Prostate gland (tissue), 2 donors: Measurements from ENCODE around the gene CHTF18. TPM values are rescaled to one million over a fixed set of nuclear protein-coding genes. Genes with fewer than 3 reads are reported as not detected.
A peak's percentile ranks its signal among the peaks of the same experiment; 100 is the strongest.

ENCODE experiments used
- DNase-seq: peaks from one replicate; pipeline ENCODE4 v3.0.0-alpha.2; 2019; ENCODE audit warnings: low spot score
- H3K27ac ChIP-seq, 2 donors: fragments of 200-600 bp; sonication (generic); 2 replicates each; pipeline ENCODE4 v1.5.1; 2017 to 2019
- H3K27me3 ChIP-seq: fragments of 200-600 bp; sonication (generic); replicated peaks from 2 replicates; pipeline ENCODE4 v1.5.1; 2019; ENCODE audit not compliant: insufficient read depth
- H3K36me3 ChIP-seq, 2 donors: fragments of 200-600 bp; sonication (generic); 1 replicate in 1 of 2; 2 replicates in 1 of 2; pipeline versions ENCODE4 v1.5.1 to v1.8.1; 2017 to 2019
- H3K4me1 ChIP-seq: fragments of 200-600 bp; sonication (generic); replicated peaks from 2 replicates; pipeline ENCODE4 v1.5.1; 2019
- H3K4me3 ChIP-seq, 2 donors: fragments of 200-600 bp; sonication (generic); 2 replicates each; pipeline ENCODE4 v1.5.1; 2017 to 2019
- H3K9me3 ChIP-seq: fragments of 200-600 bp; sonication (generic); 2 replicates; pipeline ENCODE4 v1.5.1; 2017
- CTCF ChIP-seq, 4 experiments: fragments of 200-600 bp in 2 of 4; fragments of 450-650 bp in 2 of 4; sonication (generic) in 2 of 4; IDR thresholded peaks; 1 replicate in 3 of 4; 2 replicates in 1 of 4; pipeline ENCODE4 v1.5.1; 2016 to 2019; ENCODE audit warnings: antibody characterized with exemption in 4 of 4, mild to moderate bottlenecking in 2 of 4, moderate library complexity in 2 of 4
- POLR2A ChIP-seq: fragments of 450-650 bp; IDR thresholded peaks from one replicate; pipeline ENCODE4 v1.6.1; 2016; ENCODE audit warnings: antibody characterized with exemption, mild to moderate bottlenecking
- POLR2AphosphoS5 ChIP-seq: sonication (generic); formaldehyde crosslinking; IDR thresholded peaks from one replicate; pipeline ENCODE4 v1.6.1; 2017; ENCODE audit warnings: antibody characterized with exemption
- WGBS: methylation state at CpG from one replicate; pipeline ENCODE4 v1.1.5; 2018; 5-methylcytosine and 5-hydroxymethylcytosine counted together
- intact Hi-C: fragments of 100-400 bp; cut with DNase I; formaldehyde crosslinking; loops from one replicate; pipeline ENCODE4 v1.14.2; 2022
- total RNA-seq, 2 donors: library from RNA; depleted of rRNA; stranded (reverse); fragments of >200 nt; gene quantifications; one replicate each; pipeline ENCODE4 v1.1.0, GENCODE V29; 2016

Gene CHTF18
- total RNA-seq, 2 donors from 2014 or later: 7.8 to 57.5 TPM

GRCh38 chr16:794853-795466 is 6.5 kb downstream of the CHTF18 start:
- no peaks in the 10 kb centered on the region for H3K9me3 ChIP-seq
- peaks cover 10% of the 10 kb centered on the region for H3K27me3 ChIP-seq
- intact Hi-C loops: no loop called here
- no peaks in the 10 kb centered on the region for H3K4me1 ChIP-seq
- DNase-seq: no peak
- TF ChIP-seq CTCF (IDR thresholded peaks at IDR 0.05): no peak
- no peak for TF ChIP-seq POLR2A
- no peak for TF ChIP-seq POLR2AphosphoS5
- 78% methylated on average over 31 of the region's 31 CpGs for WGBS
- no peak overlapping the region for H3K4me3 ChIP-seq
- H3K36me3 ChIP-seq: no peaks in the 10 kb centered on the region
- H3K27ac ChIP-seq: no peak overlapping the region

GRCh38 chr16:795580-796229 is 7.3 kb downstream of the CHTF18 start:
- intact Hi-C loops: no loop called here
- peak; percentile 63 for DNase-seq
- 57% methylated on average over 28 of the region's 33 CpGs for WGBS
- no peaks in the 10 kb centered on the region for H3K36me3 ChIP-seq
- no peaks in the 10 kb centered on the region for H3K4me1 ChIP-seq
- peaks cover 15% of the 10 kb centered on the region for H3K27me3 ChIP-seq
- H3K9me3 ChIP-seq: no peaks in the 10 kb centered on the region
- H3K4me3 ChIP-seq: no peak overlapping the region
- no peak overlapping the region for H3K27ac ChIP-seq
- no peak for TF ChIP-seq POLR2A
- TF ChIP-seq CTCF (IDR thresholded peaks at IDR 0.05): no peak
- peak; percentile 73 for TF ChIP-seq POLR2AphosphoS5

GRCh38 chr16:796296-797119 is 8.1 kb downstream of the CHTF18 start:
- no peak overlapping the region for H3K4me3 ChIP-seq
- no peak overlapping the region for H3K27ac ChIP-seq
- no peak for DNase-seq
- no peaks in the 10 kb centered on the region for H3K9me3 ChIP-seq
- no peaks in the 10 kb centered on the region for H3K4me1 ChIP-seq
- WGBS: 93% methylated on average over 33 of the region's 38 CpGs
- intact Hi-C loops: no loop called here
- peaks cover 19% of the 10 kb centered on the region for H3K27me3 ChIP-seq
- TF ChIP-seq POLR2A (no peak), CTCF (IDR thresholded peaks at IDR 0.05) (no peak), POLR2AphosphoS5 (no peak)
- H3K36me3 ChIP-seq: no peaks in the 10 kb centered on the region

- Histone ChIP-seq H3K4me3 (no peak overlapping the region), H3K27ac (no peak overlapping the region), H3K36me3 (no peaks in the 10 kb centered on the region), H3K27me3 (peaks cover 19% of the 10 kb centered on the region), H3K9me3 (no peaks in the 10 kb centered on the region), H3K4me1 (no peaks in the 10 kb centered on the region)
- intact Hi-C loops: no loop called here
- TF ChIP-seq POLR2AphosphoS5: no peak
- DNase-seq: no peak
- 100% methylated on average over 2 of the region's 2 CpGs for WGBS
Observed at GRCh38 chr16:797120-797420, 8.7 kb downstream of the CHTF18 start.

GRCh38 chr16:797686-798085 is 9.3 kb downstream of the CHTF18 start:
- H3K27ac ChIP-seq: no peak overlapping the region
- no peak for TF ChIP-seq POLR2A
- TF ChIP-seq CTCF (IDR thresholded peaks at IDR 0.05): no peak
- no peak for TF ChIP-seq POLR2AphosphoS5
- no peak overlapping the region for H3K4me3 ChIP-seq
- peaks cover 19% of the 10 kb centered on the region for H3K27me3 ChIP-seq
- no peak for DNase-seq
- H3K4me1 ChIP-seq: no peaks in the 10 kb centered on the region
- 95% methylated on average over 14 of the region's 22 CpGs for WGBS
- no peaks in the 10 kb centered on the region for H3K9me3 ChIP-seq
- intact Hi-C loops: no loop called here
- no peaks in the 10 kb centered on the region for H3K36me3 ChIP-seq
